Fibroblast of pulmonary artery (primary cell): ENCODE measurements around the gene C1QTNF6.

Experiments used
- DNase-seq: peaks from one replicate; pipeline ENCODE4 v3.0.0-alpha.2; 2010; ENCODE audit warnings: low read depth
- H3K4me3 ChIP-seq: replicated peaks from 2 replicates; pipeline ENCODE4 v1.5.1; 2011; ENCODE audit warnings: low read depth, mild to moderate bottlenecking, control low read depth, low read length, moderate library complexity
- CTCF ChIP-seq: IDR thresholded peaks from 2 replicates; pipeline ENCODE4 v1.5.1; 2011; ENCODE audit warnings: mild to moderate bottlenecking, control low read depth, low read length, inconsistent platforms; ENCODE audit errors: missing control alignments

C1QTNF6 gene

GRCh38 chr22:37167176-37167980, 20.7 kb downstream of the C1QTNF6 start:
- H3K4me3 ChIP-seq = no peak overlapping the region
- no peak for TF ChIP-seq CTCF
- DNase-seq = no peak

DNA sequence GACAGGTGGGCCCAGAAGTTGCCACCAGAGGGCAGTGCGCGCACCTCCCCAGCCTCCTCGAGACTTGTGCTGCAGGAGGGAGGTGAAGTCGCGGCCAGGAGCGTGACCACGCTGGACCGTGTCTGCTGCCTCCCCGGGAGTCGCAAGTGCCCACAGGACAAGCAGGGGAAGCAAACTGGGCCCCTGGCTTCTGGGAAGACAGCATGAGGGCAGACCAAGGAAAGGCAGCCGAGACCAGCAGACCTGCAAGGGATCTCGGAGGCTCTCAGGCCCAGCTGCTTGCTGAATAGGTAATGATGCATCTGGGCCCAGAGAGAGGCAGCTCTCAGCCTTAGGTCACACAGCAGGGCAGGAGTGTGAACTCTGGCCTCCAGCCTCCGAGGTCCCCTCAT, 21.4 kb downstream of the C1QTNF6 start:
- TF ChIP-seq CTCF = peak; percentile 93
- peak; percentile 81 for DNase-seq
- no peak overlapping the region for H3K4me3 ChIP-seq

GRCh38 chr22:37165940-37166674, 21.9 kb downstream of the C1QTNF6 start:
- no peak for DNase-seq
- no peak overlapping the region for H3K4me3 ChIP-seq
- no peak for TF ChIP-seq CTCF

GRCh38 chr22:37165066-37165465, 23.0 kb downstream of the C1QTNF6 start:
- no peak overlapping the region for H3K4me3 ChIP-seq
- TF ChIP-seq CTCF = no peak
- no peak for DNase-seq

DNA sequence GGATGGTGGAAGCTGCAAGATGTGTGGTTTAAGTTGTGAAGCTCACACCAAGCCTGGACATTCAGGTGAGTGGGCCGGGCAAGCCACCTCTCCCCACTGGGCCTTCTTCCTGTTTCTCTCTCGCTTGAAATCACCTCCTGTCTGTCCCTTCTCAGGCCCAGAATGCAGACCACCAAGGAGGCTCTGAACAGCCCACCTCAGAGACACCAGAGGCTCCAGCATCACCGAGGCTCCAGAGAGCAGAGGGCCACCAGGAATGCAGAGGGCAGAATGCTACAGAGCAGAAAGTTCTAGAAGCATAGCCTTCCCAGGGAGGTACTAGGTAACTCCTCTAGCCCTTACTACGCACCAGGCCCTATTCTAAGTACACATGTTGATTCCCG, 23.6 kb downstream of the C1QTNF6 start:
- no peak for TF ChIP-seq CTCF
- H3K4me3 ChIP-seq = no peak overlapping the region
- DNase-seq = no peak

DNA sequence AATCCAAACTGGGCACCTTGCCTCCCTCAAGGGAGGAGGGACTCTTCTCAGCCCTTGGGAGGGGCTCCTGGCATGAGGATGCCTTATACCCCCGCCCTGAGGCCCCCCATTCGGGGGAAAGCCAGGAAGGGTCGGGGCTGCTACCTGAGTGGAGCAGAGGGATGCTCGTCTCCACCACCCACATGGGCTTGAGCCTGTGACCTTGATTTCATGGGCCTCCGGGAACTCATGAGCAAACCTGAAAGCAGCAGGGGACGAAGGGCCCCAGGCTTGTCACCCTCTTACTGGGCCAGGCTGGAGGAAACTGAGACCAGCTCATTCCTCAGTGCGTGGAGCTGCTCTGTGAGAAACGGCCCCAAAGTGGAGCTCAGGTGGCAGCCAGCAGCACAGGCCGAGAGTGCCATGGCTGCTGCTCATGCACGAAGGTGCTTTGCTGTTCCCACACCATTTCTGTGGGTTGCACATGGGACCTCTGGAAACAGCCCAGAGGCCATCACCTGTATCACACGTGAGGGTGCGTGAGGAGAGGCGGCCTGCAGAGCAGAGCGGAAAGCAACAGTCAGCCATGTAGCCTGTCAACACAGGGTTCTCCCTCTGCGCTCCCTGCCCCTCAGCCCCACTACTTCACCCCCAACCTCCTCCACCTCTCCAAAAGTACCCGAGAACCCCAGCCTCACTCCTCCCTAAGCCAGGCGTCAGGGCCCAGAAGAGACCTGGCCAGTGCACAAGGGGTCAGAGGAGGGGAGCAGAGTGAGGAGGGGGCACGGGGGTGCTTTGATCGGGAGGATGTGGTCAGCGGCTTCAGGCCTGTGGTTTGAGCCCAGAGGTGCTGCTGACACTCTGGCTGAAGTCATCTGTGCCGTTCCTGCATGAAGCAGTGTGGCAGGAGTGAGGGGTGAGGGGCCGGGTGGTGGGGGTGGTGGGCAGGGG, 24.2 kb downstream of the C1QTNF6 start:
- no peak for DNase-seq
- no peak overlapping the region for H3K4me3 ChIP-seq
- TF ChIP-seq CTCF = no peak
